ENCODE measurements around the gene SLF2.

The SLF2 gene

GRCh38 chr10:100978121-100978900 is 65.5 kb downstream of the SLF2 start:
- DNase-seq (ENCODE audit: low read depth in 2 of 3, low spot score in 1 of 3): no peak

GRCh38 chr10:100978901-100979195 is 66.1 kb downstream of the SLF2 start:
- no peak for DNase-seq (ENCODE audit: low read depth in 2 of 3, low spot score in 1 of 3)

GRCh38 chr10:100979791-100980272 is 67.1 kb downstream of the SLF2 start:
- no peak for DNase-seq (ENCODE audit: low read depth in 2 of 3, low spot score in 1 of 3)

- DNase-seq (ENCODE audit: low read depth in 2 of 3, low spot score in 1 of 3): no peak
Measured at GRCh38 chr10:100980311-100980710, 67.5 kb downstream of the SLF2 start.

GRCh38 chr10:100980711-100981110 is 67.9 kb downstream of the SLF2 start:
- no peak for DNase-seq (ENCODE audit: low read depth in 2 of 3, low spot score in 1 of 3)

- no peak for DNase-seq (ENCODE audit: low read depth in 2 of 3, low spot score in 1 of 3)
Measured at GRCh38 chr10:100981178-100981772, 68.5 kb downstream of the SLF2 start.

GRCh38 chr10:100982916-100983830 is 70.4 kb downstream of the SLF2 start:
- no peak for DNase-seq (ENCODE audit: low read depth in 2 of 3, low spot score in 1 of 3)

- DNase-seq (ENCODE audit: low read depth in 2 of 3, low spot score in 1 of 3): no peak
Measured at GRCh38 chr10:100983868-100984671, 71.3 kb downstream of the SLF2 start.

GRCh38 chr10:100984672-100985177 is 72.0 kb downstream of the SLF2 start:
- DNase-seq (ENCODE audit: low read depth in 2 of 3, low spot score in 1 of 3): no peak

- no peak for DNase-seq (ENCODE audit: low read depth in 2 of 3, low spot score in 1 of 3)
Measured at GRCh38 chr10:100985336-100985735, 72.6 kb downstream of the SLF2 start.

GRCh38 chr10:100986623-100986951 is 73.8 kb downstream of the SLF2 start:
- DNase-seq (ENCODE audit: low read depth in 2 of 3, low spot score in 1 of 3): no peak

GRCh38 chr10:100986952-100987684 is 74.4 kb downstream of the SLF2 start, which contains the start of the genes MRPL43 and TWNK:
TSS of gene MRPL43 (minus strand) at chr10:100987497. CDS start at chr10:100987443, 54 bp downstream.
TSS of gene TWNK (plus strand) at chr10:100987543. CDS start at chr10:100988211, 668 bp downstream.
- peak; percentile 74 to 82 (median 82) for DNase-seq (ENCODE audit: low read depth in 2 of 3, low spot score in 1 of 3)

GRCh38 chr10:100987685-100988049 is 74.9 kb downstream of the SLF2 start:
- no peak for DNase-seq (ENCODE audit: low read depth in 2 of 3, low spot score in 1 of 3)

- no peak for DNase-seq (ENCODE audit: low read depth in 2 of 3, low spot score in 1 of 3)
Measured at GRCh38 chr10:100988166-100988565, 75.4 kb downstream of the SLF2 start.

GRCh38 chr10:100989088-100989487 is 76.3 kb downstream of the SLF2 start:
- DNase-seq (ENCODE audit: low read depth in 2 of 3, low spot score in 1 of 3): no peak

- no peak for DNase-seq (ENCODE audit: low read depth in 2 of 3, low spot score in 1 of 3)
Measured at GRCh38 chr10:100993986-100994708, 81.4 kb downstream of the SLF2 start.

GRCh38 chr10:100995181-100995580 is 82.4 kb downstream of the SLF2 start:
- no peak for DNase-seq (ENCODE audit: low read depth in 2 of 3, low spot score in 1 of 3)

- peak in 1 of 3 donors; percentile 28 for DNase-seq (ENCODE audit: low read depth in 2 of 3, low spot score in 1 of 3)
Measured at GRCh38 chr10:100996678-100997359, 84.1 kb downstream of the SLF2 start.
